SIG-M5 treated with dmso at 0.1 percent for 504 hours (cell line): ENCODE data around the gene CST4.
A peak's percentile ranks its signal among the peaks of the same experiment; 100 is the strongest.
"Not testable (repeated sequence)": the region's sequence is repeated elsewhere in the genome, so short reads cannot be mapped to it uniquely, and the experiment has no call there.

Experiments
- DNase-seq: peaks from one replicate; lab custom pipeline; 2025; ENCODE audit not compliant: unreplicated experiment; lab: John Stamatoyannopoulos, UW

CST4 gene

DNA sequence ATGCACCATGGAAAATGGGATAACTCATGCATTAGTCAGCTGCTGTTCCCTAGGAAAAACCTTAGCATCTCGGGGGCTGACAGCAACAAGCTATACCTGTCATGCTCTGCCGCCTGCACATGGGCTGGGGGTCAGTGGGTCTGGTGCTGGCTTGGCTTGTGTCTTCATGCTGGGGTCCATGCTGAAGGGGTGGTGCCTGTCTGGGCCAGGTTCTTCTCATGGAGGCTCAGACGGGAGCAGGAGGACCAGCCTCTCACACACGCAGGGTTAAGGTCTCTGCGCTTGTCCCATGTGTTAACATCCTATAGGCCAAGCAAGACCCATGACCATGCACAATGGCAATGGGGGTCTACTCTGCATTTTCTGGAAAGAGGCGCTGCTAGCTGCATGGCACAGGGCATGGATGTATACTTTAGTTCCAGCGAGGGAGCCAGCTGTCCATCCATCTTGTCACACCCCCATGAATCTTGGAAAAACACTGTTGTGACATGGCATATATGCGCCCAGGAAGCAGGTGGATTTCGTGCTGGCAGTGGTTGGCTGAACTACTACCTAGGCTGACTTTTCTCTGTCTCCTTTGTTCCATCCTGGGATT lies 26.5 kb downstream of the CST4 start:
- no peak for DNase-seq

DNA sequence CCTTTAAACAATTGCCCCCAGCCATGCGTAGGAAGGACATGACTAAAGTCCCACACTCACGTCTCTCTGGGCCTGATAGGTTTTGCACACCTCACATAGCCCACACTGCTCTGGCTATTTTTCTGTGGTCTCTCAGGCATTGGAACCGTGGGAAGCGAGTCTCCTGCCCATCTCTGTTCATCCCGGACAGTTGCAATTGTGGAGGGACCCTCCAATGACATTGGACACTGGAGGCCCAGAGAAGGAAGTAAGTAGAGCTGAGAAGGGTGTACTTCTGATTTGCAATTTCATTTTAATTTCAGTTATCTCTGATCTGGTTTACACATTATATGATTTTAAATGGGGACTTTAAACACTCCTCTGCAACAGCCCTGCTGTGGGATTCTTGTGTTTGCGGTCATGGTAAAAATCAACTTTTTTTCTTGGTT lies 27.8 kb downstream of the CST4 start:
- DNase-seq = no peak

DNA sequence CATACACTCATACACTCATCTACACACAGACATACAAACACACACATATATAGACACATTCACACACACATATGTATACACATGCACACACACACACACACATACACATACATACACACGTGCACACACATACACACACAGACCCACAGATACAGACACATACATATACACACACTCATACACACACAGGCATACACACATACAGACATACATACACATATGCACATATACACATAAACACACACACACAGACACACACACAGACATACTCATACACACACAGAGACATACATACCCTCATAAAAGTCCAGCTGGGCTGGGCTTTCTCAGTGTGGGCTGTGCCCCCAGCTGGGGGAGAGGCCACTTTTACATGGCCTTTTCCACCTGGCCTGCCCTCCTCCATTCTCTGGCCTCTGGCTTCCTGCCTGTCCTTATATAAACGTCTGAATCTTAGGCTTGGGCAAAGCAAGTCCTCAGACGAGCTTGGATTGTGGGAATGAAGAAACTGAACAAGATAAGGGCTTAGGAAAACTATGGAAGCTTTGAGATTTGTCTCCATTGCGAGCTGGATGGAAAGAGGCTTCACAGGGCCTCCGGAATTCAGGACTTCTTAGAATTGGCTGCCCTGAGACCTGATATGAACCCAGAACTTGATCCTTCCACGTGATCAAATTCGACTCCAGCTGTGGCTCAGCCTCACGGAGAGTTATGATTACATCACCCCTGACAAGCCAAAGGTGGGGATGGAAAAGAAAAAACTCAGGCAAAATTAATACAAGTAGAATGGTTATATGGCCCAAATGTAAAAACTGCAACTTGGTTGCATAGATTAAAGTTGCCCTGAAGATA lies 28.6 kb downstream of the CST4 start:
- no peak for DNase-seq

DNA sequence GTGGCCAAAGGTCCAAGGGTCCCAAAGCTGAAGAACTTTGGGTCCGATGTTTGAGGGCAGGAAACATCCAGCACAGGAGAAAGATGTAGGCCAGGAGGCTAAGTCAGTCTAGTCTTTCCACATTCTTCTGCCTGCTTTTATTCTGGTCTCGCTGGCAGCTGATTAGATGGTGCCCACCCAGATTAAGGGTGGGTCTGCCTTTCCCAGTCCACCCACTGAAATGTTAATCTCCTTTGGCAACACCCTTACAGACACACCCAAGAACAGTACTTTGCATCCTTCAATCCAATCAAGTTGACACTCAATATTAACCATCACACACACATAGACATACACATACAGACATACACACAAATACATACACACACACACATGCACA lies 29.2 kb downstream of the CST4 start:
- not testable (repeated sequence) for DNase-seq

DNA sequence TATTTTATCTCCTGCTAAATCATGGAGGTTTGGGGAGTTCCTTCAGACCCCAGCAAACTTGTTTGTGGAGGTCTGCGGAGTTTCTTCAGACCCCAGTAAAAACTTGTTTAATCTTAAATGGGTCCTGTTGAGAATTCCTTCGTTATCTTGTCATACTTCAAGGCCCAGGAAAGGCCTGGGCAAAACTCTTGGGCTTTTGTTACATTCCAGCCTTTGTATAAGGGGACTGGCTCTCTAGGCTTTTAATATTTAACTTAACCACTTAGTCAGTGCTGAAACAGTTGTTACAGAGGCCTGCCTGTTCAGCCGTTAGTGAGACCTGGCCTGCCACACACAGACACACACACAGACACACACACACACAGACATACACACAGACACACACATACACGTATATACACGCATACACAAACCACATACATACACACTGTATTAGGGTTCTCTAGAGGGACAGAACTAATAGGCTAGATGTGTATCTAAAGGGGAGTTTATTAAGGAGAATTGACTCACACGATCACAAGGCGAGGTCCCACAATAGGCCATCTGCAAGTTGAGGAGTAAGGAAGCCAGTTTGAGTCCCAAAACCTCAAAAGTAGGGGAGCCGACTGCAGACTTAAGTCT lies 29.7 kb downstream of the CST4 start:
- DNase-seq = no peak

DNA sequence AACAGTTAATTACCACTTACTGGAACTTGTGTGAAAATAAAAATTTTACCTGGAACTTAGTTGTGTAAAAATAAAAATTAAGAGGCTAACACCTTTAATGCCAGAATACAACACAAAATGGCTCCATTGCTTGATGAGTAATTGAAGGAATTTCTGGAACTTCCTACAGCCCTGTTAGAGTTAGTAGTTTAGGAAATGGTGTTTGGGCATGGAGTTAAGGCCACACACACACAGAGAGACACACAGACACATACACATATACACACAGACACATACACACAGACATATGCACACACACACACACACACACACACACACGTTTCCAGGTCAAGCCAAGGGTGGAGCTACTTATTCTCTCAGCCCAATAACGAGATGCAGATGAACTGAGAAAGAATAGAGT lies 30.5 kb downstream of the CST4 start:
- no peak for DNase-seq

DNA sequence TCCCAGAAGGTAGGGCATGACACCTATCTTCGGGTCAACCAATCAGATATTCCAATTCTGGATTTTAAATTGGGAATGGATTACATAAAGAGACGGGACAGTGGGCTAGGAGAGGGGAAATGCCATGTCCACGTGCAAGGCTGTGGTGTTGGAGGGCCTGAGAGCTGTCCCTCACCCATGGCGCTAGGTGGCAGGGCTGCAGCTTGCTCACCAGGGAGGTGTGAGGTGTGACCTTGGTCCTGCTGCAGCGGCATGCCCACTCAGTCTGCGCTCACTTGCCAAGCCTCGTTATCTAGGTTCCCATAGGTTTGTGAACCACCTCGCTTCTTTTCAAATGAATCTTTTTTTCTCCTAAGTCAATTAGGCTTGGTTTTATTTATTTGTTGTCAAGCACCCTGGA lies 31.6 kb downstream of the CST4 start:
- no peak for DNase-seq

DNA sequence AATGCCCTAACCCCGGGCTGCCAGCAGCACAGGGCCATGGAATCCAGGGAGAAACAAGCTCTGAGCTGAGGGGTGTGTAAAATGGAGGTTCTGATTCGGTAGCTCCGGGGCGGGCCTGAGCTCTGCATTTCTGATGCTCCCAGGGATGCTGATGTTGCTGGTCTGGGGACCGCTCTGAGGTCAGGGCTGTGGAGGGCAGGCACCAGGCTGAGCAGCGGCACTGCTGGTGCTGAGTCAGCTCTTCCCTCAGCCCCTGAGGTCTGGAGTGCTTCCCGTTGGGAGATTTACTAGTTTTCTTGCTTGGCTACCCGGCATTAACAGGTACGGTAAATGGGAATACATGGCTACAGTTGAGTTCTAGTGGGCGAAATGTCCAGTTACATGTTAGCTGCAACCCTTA lies 32.5 kb downstream of the CST4 start:
- no peak for DNase-seq

DNA sequence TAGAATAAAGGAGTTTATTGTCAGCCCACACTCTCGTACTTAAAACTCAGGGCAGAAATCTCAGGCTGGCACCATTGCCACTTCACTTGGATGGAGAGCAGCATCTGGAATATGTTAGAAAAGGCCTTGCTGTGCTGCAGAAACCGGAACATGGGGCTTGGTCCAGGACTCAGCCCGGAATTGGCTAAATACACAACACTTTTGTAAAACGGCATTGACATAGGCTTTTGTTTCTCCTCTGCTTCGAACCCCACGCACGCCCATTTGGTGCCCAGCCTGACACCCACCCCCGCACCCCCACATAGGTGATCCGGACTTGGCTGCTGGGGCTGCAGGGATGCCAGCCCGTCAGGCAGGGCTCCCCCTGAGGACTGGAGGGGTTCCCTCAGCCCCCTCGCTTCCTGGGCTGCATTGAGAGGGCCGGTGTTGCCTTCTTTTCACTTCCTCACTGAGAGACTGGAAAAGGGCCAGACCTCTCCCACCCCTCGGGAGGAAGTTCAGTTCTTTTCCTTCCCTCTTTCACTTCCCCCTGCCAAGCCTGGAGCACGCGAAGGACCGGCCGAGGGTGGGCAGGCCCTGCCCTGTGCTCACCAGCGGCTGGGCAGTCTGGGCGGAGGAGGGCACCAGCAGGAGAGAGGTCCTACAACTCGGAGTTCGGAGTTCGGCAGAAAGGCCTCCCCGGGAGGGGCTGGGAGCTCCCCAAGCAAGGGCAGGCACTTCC lies 33.2 kb downstream of the CST4 start:
- DNase-seq = peak; percentile 81

DNA sequence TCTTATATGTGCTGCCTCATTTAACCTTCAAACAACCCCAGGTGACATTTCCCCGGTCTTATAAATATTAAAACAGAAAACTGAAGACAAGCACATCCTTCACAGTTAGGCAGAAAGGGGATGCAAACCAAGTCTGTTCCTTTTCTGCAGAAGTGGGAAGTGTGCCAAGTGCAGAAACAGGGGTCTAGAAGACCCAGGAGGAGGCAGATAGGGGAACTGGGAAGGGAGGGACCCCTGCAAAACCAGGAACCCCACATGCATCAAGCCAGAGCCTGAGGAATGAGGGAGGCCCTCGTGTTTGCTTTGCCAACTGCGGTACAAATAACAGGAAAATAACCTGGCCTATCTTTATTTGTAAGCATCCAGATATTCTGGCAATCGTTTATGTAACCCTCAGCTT lies 34.1 kb downstream of the CST4 start:
- DNase-seq = peak; percentile 35

DNA sequence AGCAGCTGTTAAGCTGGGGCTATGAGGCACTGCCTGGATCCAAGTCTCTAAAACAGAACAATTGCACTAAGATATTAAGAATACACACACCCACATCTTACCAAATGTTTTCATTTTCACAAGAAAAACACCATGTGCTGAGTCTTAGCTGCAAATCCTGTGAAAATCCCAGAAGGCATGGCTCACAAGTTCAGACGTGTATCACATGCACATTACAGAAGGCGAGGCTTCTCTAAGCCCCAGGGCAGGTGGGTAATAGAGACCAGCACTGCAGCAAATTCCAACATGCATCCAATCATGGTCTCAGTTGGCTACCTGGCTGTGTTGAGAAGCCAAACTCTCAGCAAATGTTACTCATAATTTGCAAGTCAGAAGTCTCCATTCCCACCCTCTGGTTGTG lies 34.8 kb downstream of the CST4 start:
- DNase-seq = no peak

DNA sequence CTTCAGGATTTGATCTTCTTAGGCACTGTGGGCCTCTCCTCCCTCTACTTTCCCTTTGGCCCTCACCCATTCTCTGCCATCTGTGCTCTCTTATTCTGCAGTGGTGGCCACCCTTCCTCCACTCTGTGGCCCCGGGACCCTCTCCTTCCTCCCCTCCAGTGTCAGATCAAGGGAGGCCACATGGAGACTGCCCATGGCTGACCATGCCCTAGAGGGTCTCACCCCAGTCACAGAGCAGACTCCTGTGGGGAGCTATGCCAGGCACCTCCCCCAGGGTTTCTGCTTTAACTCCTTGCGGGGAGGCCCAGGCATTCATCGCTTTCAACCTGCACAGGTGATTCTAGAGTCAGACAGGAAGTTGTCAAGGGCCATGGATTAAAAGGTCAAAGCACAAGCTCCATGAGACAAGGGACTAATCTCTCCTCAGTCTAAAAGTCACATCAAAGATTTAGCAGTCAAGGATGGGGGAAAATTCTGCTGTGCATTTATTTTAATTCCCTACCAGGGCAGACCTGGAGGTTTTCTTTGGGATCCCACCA lies 35.4 kb downstream of the CST4 start:
- DNase-seq = no peak

DNA sequence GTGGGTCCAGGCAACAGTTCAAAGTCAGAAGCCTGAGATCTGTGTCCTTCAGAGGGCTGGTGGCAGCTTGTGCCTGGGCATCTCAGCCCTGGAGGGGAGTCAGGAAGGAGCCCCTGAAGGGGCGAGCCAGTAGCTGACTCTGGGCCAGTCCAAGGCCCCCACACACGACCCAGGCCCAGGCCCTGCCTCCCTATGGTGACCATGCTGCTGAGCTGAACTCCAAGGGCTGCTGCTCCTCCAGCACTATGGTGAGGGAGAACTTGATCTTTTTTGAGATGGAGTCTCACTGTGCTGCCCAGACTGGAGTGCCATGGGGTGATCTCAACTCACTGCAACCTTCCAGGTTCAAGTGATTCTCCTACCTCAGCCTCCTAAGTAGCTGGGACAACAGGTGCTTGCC lies 35.9 kb downstream of the CST4 start:
- DNase-seq = no peak

DNA sequence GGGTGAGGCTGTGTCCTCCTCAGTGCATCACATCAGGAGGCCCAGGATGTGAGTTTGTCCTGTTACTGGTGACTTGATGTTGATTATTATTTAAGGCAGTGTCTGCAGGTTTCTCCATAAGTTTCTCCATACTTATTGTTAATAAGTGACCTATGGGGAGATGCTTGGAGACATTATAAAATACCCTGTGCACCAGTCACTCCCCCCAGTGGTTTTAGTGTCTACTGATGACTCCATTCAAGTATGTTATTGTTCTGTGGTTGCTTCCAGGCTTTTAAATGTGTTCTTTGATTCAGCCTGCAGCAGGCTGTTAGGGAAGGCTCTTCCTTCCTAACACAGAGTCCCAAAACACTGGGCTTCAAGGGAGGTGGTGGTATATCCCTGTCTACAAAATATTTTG lies 36.5 kb downstream of the CST4 start:
- DNase-seq = no peak

DNA sequence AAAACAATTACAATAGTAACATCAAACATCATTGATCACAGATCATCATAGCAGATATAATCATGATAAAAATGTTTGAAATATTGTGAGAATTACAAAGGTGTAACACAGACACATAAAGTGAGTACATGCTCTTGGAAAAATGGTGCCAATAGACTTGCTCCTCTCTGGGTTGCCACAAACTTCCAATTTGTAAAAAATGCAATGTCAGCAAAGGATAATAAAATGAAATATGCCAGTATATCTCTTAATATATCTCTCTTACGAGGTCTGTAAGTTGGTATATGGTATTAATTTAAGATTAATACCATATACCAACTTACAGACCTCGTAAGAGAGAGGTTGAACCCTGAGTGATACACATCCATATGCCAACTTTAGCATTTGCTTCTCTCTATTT lies 37.7 kb downstream of the CST4 start:
- no peak for DNase-seq

DNA sequence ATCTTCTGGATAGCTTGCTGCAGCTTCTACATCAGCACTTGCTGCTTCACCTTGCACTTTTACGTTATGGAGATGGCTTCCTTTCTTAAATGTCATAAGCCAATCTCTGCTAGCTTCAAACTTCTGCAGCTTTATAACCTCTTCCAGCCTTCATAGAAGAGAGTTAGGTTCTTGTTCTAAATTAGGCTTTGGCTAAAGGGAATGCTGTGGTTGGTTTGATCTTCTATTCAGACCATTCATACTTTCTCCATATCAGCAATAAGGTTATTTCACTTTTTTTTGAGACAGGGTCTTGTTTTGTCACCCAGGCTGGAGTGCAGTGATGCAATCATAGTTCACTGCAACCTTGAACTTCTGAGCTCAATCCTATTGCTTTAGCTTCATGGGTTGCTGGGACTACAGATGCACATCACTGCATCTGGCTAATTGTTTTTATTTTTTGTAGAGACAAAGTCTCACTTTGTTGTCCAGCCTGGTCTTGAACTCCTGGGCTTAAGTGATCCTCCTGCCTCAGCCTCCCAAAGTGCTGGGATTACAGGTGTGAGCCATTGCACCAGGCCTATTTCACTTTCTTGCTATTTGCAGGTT lies 38.9 kb downstream of the CST4 start:
- DNase-seq = no peak

DNA sequence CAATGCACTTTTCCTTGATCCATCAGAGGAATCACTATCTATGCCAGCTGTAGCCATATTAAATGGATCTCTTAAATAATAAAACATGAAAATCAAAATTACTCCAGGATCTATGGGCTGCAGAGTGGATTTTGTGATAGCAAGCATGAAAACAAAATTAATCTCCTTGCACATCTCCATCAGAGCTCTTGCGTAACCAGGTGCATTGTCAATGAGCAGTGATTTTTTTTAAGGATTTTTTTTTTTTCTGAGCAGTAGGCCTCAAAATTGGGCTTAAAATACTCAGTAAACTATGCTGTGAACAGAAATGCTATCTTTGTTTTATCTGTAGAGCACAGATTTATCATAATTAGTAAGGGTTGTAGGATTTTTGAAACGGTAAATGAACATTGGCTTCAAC lies 39.6 kb downstream of the CST4 start:
- DNase-seq = no peak

DNA sequence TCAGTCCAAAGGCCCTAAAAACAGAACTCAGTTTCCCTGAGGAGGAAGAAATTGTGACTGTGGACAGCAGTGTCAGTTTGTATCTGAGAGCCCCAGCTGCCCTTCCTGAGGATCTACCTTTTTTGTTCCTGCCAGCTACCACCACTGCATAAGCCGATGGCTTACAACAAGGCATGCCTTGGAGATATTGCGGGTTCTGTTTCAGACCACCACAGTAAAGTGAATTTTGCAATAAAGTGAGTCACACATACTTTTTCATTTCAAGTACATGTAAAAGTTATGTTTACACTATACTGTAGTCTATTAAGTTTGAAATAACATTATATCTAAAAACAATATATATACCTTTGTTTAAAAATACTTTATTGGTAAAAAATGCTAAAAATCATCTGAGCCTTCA lies 41.5 kb downstream of the CST4 start:
- peak; percentile 52 for DNase-seq

DNA sequence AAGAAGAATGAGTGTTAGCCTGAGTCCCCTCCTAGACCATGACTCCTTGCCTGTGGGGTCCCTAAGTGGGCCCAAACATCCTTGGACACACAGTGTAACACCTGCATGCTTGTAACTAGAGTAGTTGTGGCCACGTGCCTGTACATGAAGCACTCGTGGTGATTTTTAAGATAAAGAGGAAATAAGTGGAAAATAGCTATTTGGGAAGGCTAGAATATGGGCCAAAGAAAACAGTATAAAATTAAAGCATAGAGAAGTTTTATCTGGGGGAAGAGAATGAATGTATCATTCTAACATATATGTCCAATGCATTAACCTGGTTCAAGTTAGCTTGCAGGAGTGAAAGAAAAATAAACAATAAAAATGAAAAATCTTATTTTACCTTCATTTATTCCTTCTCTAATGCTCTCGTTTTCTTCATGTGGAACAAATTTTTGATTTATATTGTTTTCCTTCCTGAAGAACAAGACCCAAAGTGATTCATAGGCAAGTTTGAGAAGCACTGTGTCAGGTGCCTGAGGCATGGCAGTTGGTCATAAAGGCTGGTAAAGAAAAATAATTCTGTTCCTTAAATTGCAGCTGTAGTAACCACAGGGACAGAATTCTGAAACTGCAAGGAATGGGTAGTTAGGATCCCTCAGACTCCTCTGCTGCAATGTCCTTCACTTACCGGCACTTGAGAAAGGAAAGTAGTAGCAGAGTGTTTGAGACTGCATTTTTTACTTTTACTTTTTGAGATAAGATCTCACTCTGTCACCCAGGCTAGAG lies 42.5 kb downstream of the CST4 start:
- DNase-seq = peak; percentile 23

DNA sequence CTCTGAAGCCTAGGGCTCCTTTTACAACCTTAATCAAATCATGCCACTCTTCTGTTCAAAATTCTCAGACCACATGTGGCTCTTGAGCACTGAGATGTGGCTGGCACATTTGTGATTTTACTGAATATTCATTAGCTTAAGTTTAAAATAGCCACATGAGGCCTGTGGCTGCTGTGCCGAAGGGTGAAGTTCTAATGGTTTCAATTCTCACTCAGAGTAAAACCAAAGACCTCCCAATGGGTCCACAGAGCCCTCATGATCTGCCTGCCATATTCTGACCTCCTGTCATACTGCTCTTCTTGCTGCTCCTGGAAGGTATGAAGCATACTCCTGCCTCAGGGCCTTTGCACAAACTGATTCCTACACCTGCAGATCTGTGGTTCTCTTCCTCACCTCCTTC lies 43.3 kb downstream of the CST4 start:
- DNase-seq = no peak
